IMR-90 (cell line): ENCODE results near the gene SLC39A8.

Experiments used
- BHLHE40 ChIP-seq: fragments of 150-350 bp; IDR thresholded peaks from 2 replicates; pipeline ENCODE4 v1.6.1; 2016; ENCODE audit warnings: mild to moderate bottlenecking, low read depth, low read length
- CEBPB ChIP-seq: IDR thresholded peaks from 2 replicates; pipeline ENCODE4 v1.6.1; 2012; ENCODE audit warnings: low read depth, low read length, improper control_type of control experiment
- MAFK ChIP-seq: IDR thresholded peaks from 2 replicates; pipeline ENCODE4 v1.6.1; 2012; ENCODE audit warnings: low read depth, low read length, improper control_type of control experiment
- POLR2A ChIP-seq: IDR thresholded peaks from 2 replicates; pipeline ENCODE4 v1.6.1; 2012; ENCODE audit warnings: mild to moderate bottlenecking, low read depth, low read length
- RAD21 ChIP-seq: IDR thresholded peaks from 2 replicates; pipeline ENCODE4 v1.6.1; 2012; ENCODE audit warnings: low read length, improper control_type of control experiment
- RFX5 ChIP-seq: IDR thresholded peaks from 2 replicates; pipeline ENCODE4 v1.8.0; 2012; ENCODE audit warnings: low read depth, mild to moderate bottlenecking, low read length, moderate library complexity
- SMC3 ChIP-seq: fragments of 150-350 bp; IDR thresholded peaks from 2 replicates; pipeline ENCODE4 v1.6.1; 2016; ENCODE audit warnings: low read depth, mild to moderate bottlenecking, antibody characterized with exemption, low read length, moderate library complexity
- TF ChIP-seq, protein P1 (sequence below): conservative IDR thresholded peaks from 2 replicates; pipeline ENCODE4 v1.5.1; 2012; ENCODE audit warnings: mild to moderate bottlenecking, low read depth, low read length, improper control_type of control experiment
- TF ChIP-seq, protein P2 (sequence below): fragments of 150-350 bp; IDR thresholded peaks from 2 replicates; pipeline ENCODE4 v1.6.1; 2016; ENCODE audit warnings: low read depth, mild to moderate bottlenecking, low read length, moderate library complexity, borderline replicate concordance

DNA sequence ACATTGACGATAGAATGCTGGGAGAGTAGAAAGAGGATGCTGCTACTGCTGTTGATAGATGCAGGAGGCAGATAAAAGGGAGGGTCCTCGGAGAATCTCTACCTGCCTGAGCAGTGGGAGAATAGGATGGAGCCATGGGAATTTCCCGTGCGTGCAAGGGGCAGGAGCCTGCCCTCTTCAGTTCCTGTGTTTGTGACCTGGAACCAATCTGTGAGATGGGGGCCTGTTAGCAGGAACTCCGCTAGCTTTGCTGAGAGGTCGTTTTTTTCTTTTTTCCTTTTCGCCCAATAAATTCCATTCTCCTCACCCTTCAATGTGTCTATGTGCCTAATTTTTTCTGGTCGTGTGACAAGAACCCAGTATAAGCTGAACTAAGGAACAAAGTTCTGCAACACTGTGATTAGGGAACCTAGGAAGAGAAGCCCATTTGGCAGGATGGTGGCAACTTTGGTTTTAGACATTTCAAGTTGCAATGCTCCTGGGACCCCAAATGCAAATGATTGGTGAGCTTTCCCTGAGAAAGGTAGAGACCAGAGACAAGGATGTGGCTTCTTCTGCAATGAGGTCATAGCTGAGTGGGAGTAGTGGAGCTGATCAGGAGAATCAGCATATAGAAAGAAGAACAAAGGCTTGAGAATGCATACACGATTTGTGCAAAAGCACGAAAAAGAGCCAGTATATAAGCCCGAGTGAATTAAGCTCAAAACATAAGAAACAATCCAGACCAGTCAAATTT, 23.9 kb downstream of the SLC39A8 start:
- TF ChIP-seq, protein P1, sequence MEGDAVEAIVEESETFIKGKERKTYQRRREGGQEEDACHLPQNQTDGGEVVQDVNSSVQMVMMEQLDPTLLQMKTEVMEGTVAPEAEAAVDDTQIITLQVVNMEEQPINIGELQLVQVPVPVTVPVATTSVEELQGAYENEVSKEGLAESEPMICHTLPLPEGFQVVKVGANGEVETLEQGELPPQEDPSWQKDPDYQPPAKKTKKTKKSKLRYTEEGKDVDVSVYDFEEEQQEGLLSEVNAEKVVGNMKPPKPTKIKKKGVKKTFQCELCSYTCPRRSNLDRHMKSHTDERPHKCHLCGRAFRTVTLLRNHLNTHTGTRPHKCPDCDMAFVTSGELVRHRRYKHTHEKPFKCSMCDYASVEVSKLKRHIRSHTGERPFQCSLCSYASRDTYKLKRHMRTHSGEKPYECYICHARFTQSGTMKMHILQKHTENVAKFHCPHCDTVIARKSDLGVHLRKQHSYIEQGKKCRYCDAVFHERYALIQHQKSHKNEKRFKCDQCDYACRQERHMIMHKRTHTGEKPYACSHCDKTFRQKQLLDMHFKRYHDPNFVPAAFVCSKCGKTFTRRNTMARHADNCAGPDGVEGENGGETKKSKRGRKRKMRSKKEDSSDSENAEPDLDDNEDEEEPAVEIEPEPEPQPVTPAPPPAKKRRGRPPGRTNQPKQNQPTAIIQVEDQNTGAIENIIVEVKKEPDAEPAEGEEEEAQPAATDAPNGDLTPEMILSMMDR: no peak
- TF ChIP-seq POLR2A (no peak), BHLHE40 (no peak), RAD21 (no peak), MAFK (no peak), SMC3 (no peak), RFX5 (no peak), CEBPB (no peak)
- TF ChIP-seq, protein P2, sequence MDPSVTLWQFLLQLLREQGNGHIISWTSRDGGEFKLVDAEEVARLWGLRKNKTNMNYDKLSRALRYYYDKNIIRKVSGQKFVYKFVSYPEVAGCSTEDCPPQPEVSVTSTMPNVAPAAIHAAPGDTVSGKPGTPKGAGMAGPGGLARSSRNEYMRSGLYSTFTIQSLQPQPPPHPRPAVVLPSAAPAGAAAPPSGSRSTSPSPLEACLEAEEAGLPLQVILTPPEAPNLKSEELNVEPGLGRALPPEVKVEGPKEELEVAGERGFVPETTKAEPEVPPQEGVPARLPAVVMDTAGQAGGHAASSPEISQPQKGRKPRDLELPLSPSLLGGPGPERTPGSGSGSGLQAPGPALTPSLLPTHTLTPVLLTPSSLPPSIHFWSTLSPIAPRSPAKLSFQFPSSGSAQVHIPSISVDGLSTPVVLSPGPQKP: no peak
